RPMI8226 (cell line): ENCODE data around the gene ITGA11.

Experiments
- DNase-seq: peaks from one replicate; pipeline ENCODE4 v3.0.0-alpha.2; 2015

The ITGA11 gene

GRCh38 chr15:68284616-68285258 is 147.2 kb downstream of the ITGA11 start:
- no peak for DNase-seq

GRCh38 chr15:68283401-68283800 is 148.6 kb downstream of the ITGA11 start:
- DNase-seq: no peak

GRCh38 chr15:68281008-68281407 is 151.0 kb downstream of the ITGA11 start:
- DNase-seq: peak; percentile 45

GRCh38 chr15:68279779-68280753 is 151.9 kb downstream of the ITGA11 start:
- no peak for DNase-seq

GRCh38 chr15:68278595-68279405 is 153.2 kb downstream of the ITGA11 start:
- DNase-seq: peak; percentile 51

GRCh38 chr15:68278345-68278594 is 153.7 kb downstream of the ITGA11 start:
- DNase-seq: peak; percentile 88

- DNase-seq: peak; percentile 96
These were observed 154.2 kb downstream of the ITGA11 start, which contains the start of gene FEM1B for GRCh38 chr15:68277603-68278344. Gene FEM1B (plus strand): TSS chr15:68277745. CDS start chr15:68278418, 673 bp downstream.

- no peak for DNase-seq
These were observed 154.8 kb downstream of the ITGA11 start for GRCh38 chr15:68277131-68277602.

GRCh38 chr15:68276668-68277067 is 155.3 kb downstream of the ITGA11 start:
- DNase-seq: no peak

- no peak for DNase-seq
These were observed 156.7 kb downstream of the ITGA11 start for GRCh38 chr15:68275165-68275746.

- no peak for DNase-seq
These were observed 157.6 kb downstream of the ITGA11 start for GRCh38 chr15:68274201-68274848.

- no peak for DNase-seq
These were observed 159.2 kb downstream of the ITGA11 start for GRCh38 chr15:68272721-68273271.

GRCh38 chr15:68271854-68272471 is 160.0 kb downstream of the ITGA11 start:
- no peak for DNase-seq

- DNase-seq: no peak
These were observed 163.6 kb downstream of the ITGA11 start for GRCh38 chr15:68268405-68268804.

GRCh38 chr15:68265674-68266073 is 166.3 kb downstream of the ITGA11 start:
- no peak for DNase-seq

- DNase-seq: no peak
These were observed 166.9 kb downstream of the ITGA11 start for GRCh38 chr15:68265081-68265480.

GRCh38 chr15:68264282-68264681 is 167.7 kb downstream of the ITGA11 start:
- no peak for DNase-seq

- no peak for DNase-seq
These were observed 169.2 kb downstream of the ITGA11 start for GRCh38 chr15:68262514-68263356.

GRCh38 chr15:68261980-68262379 is 170.0 kb downstream of the ITGA11 start:
- no peak for DNase-seq

- no peak for DNase-seq
These were observed 170.7 kb downstream of the ITGA11 start for GRCh38 chr15:68261241-68261640.
